Suprapubic skin (tissue), 3 donors: ENCODE measurements around the gene MYO15A.

Experiments
- EP300 ChIP-seq: sonication (generic); formaldehyde crosslinking; IDR thresholded peaks from one replicate; pipeline ENCODE4 v1.6.1; 2017; ENCODE audit warnings: antibody characterized with exemption
- POLR2A ChIP-seq, 2 donors: fragments of 450-650 bp; IDR thresholded peaks; one replicate each; pipeline ENCODE4 v1.6.1; 2017; ENCODE audit warnings: antibody characterized with exemption in 2 of 2, mild to moderate bottlenecking in 2 of 2, moderate library complexity in 2 of 2
- TF ChIP-seq, protein P1 (sequence below), 2 donors: fragments of 200-600 bp in 1 of 2; fragments of 450-650 bp in 1 of 2; sonication (generic) in 1 of 2; IDR thresholded peaks; one replicate each; pipeline ENCODE4 v1.5.1; 2016 to 2019; ENCODE audit warnings: antibody characterized with exemption in 2 of 2, mild to moderate bottlenecking in 1 of 2, moderate library complexity in 1 of 2

DNA sequence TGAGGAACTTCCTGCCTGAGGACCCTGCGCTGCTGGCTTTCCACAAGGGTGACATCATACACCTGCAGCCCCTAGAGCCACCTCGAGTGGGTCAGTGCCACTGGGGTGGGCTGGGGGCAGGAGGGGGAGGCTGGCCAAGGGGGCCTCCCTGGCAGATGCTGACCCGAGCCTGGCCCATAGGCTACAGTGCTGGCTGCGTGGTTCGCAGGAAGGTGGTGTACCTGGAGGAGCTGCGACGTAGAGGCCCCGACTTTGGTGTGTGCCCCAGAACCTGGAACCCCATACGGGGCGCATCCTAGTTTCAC lies 48.4 kb downstream of the MYO15A start:
- TF ChIP-seq, protein P1, sequence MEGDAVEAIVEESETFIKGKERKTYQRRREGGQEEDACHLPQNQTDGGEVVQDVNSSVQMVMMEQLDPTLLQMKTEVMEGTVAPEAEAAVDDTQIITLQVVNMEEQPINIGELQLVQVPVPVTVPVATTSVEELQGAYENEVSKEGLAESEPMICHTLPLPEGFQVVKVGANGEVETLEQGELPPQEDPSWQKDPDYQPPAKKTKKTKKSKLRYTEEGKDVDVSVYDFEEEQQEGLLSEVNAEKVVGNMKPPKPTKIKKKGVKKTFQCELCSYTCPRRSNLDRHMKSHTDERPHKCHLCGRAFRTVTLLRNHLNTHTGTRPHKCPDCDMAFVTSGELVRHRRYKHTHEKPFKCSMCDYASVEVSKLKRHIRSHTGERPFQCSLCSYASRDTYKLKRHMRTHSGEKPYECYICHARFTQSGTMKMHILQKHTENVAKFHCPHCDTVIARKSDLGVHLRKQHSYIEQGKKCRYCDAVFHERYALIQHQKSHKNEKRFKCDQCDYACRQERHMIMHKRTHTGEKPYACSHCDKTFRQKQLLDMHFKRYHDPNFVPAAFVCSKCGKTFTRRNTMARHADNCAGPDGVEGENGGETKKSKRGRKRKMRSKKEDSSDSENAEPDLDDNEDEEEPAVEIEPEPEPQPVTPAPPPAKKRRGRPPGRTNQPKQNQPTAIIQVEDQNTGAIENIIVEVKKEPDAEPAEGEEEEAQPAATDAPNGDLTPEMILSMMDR (IDR thresholded peaks at IDR 0.05), result no peak
- no peak for TF ChIP-seq POLR2A (IDR thresholded peaks at IDR 0.05)
- no peak for TF ChIP-seq EP300
